ENCODE results near the gene HIF1AN. TPM values are rescaled to one million over a fixed set of nuclear protein-coding genes. Genes with fewer than 3 reads are reported as not detected.

HIF1AN gene
- total and polyA plus RNA-seq, 10 donors, result 3.0 to 48.2 (median 25.3) TPM

DNA sequence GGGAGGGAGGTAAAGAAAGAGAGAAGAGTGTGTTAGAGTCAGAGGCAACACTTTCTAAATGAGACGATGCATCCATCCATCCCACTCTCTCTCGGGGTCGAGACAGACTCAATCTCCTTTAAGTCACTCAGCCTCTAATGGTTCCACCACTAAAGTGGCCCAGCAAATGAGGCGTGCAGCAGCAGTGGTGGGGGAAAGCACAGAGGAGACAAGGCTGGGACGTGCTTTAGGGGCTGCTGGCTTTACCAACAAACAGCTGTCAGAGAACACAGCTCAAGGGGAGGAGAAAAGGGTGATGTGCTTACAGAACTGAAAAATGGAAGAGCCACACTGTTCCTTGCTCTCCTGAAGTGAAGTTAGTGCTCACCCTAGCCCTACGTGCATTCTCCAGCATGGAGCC, 11.5 kb upstream of the HIF1AN start:
- DNase-seq, result no peak
- Histone ChIP-seq H3K36me3 (peaks cover 0 to 65% (median 45%) of the 10 kb centered on the region in 6 donors), H3K27me3 (replicated peaks in 1 of 7) (peaks cover 0 to 8% (median 4%) of the 10 kb centered on the region in 7 donors), H3K4me1 (peaks cover 13 to 43% (median 30%) of the 10 kb centered on the region in 6 donors), H3K27ac (no peak overlapping the region), H3K4me3 (no peak overlapping the region), H3K9me3 (no peaks in the 10 kb centered on the region)
- intact Hi-C loops (cut with DNase I; ENCODE audit: low total_unique reads), result no loop called here
- WGBS, 5 donors, result 84 to 98% (median 90%) methylated on average over 6 of the region's 6 CpGs
- TF ChIP-seq POLR2A (IDR thresholded peaks at IDR 0.05), result no peak
- TF ChIP-seq POLR2AphosphoS5 (IDR thresholded peaks at IDR 0.05), result no peak
- TF ChIP-seq, protein P1, sequence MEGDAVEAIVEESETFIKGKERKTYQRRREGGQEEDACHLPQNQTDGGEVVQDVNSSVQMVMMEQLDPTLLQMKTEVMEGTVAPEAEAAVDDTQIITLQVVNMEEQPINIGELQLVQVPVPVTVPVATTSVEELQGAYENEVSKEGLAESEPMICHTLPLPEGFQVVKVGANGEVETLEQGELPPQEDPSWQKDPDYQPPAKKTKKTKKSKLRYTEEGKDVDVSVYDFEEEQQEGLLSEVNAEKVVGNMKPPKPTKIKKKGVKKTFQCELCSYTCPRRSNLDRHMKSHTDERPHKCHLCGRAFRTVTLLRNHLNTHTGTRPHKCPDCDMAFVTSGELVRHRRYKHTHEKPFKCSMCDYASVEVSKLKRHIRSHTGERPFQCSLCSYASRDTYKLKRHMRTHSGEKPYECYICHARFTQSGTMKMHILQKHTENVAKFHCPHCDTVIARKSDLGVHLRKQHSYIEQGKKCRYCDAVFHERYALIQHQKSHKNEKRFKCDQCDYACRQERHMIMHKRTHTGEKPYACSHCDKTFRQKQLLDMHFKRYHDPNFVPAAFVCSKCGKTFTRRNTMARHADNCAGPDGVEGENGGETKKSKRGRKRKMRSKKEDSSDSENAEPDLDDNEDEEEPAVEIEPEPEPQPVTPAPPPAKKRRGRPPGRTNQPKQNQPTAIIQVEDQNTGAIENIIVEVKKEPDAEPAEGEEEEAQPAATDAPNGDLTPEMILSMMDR (IDR thresholded peaks at IDR 0.05 in 8 of 11, conservative IDR thresholded peaks at IDR 0.05 in 3 of 11), result no peak

DNA sequence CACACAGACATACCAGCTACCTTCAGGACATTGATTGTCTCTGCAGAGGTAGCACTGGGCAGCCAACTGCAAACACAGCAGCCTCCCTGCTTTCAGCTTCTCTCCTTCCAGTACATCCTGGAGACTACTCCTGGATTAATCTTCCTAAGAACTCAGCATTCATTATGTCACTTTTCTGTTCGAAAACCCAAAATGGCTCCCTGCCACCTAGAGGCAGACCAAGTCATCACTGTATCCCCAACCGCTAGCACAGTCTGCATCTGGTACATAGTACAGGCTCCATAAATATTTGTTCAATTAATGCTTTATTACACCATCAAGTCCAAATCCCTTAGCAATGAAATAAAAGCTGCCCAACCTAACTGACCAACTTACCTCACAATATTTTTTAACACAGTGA, 11.1 kb upstream of the HIF1AN start:
- H3K9me3 ChIP-seq, result no peaks in the 10 kb centered on the region
- 91 to 96% (median 93%) methylated on average over 2 of the region's 2 CpGs for WGBS, 5 donors
- TF ChIP-seq, protein P1 (IDR thresholded peaks at IDR 0.05 in 8 of 11, conservative IDR thresholded peaks at IDR 0.05 in 3 of 11), result no peak
- no peak for TF ChIP-seq POLR2A (IDR thresholded peaks at IDR 0.05)
- no peak for TF ChIP-seq POLR2AphosphoS5 (IDR thresholded peaks at IDR 0.05)

DNA sequence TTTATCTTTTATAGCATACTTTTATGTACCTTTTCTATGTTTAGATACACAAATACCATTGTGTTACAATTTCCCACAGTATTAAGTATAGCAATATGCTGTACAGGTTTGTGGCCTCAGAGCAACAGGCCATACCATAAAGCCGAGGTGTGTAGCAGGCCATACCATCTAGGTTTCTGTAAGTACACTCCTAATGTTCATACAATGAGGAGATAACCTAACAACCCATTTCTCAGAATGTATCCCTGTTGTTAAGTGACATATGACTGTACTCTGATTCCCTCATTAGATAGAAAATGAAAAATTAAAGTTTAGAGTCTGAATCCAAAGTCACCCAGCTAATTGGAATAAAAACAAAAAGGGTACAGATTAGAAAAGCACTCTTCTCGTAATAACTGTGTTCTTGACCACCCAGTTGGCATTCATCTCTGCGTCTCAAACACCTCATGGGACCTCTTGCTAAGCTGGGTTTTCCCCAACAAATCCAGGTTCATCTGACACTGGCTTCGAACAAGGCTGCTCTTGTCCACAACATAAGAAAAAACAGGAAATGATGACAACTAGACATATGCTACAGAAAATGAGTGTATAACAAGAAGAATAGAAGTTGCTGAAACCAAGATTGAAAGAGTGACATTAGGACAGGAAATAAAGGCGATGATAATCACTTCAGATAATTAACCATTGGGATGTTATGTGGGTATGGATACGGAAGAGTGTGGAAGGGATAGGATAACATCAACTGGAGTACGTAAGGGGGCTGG, 7.4 kb upstream of the HIF1AN start:
- no peaks in the 10 kb centered on the region for H3K27me3 ChIP-seq (replicated peaks in 1 of 7)
- peak overlapping the region in 4 of 8 donors; percentile 6 to 88 (median 86) for H3K27ac ChIP-seq
- no peak for DNase-seq
- TF ChIP-seq POLR2AphosphoS5 (IDR thresholded peaks at IDR 0.05) (no peak), POLR2A (IDR thresholded peaks at IDR 0.05) (no peak)
- peaks cover 15 to 42% (median 30%) of the 10 kb centered on the region in 6 donors for H3K4me1 ChIP-seq
- intact Hi-C loops (cut with DNase I; ENCODE audit: low total_unique reads), result no loop called here
- peak overlapping the region; percentile 80 to 98 (median 86) for H3K4me3 ChIP-seq
- H3K9me3 ChIP-seq, result no peaks in the 10 kb centered on the region
- H3K36me3 ChIP-seq, result peaks cover 0 to 42% (median 38%) of the 10 kb centered on the region in 6 donors
- WGBS, 5 donors, result 37 to 53% (median 45%) methylated on average over 7 of the region's 7 CpGs

More for the DNA sequence above, 11.1 kb upstream of the HIF1AN start:
- DNase-seq, result no peak
- H3K4me1 ChIP-seq, result peaks cover 13 to 39% (median 26%) of the 10 kb centered on the region in 6 donors
- no peak overlapping the region for H3K4me3 ChIP-seq
- peaks cover 0 to 65% (median 45%) of the 10 kb centered on the region in 6 donors for H3K36me3 ChIP-seq
- intact Hi-C loops (cut with DNase I; ENCODE audit: low total_unique reads), result no loop called here
- H3K27ac ChIP-seq, result no peak overlapping the region
- peaks cover 0 to 4% (median 2%) of the 10 kb centered on the region in 7 donors for H3K27me3 ChIP-seq (replicated peaks in 1 of 7)

DNA sequence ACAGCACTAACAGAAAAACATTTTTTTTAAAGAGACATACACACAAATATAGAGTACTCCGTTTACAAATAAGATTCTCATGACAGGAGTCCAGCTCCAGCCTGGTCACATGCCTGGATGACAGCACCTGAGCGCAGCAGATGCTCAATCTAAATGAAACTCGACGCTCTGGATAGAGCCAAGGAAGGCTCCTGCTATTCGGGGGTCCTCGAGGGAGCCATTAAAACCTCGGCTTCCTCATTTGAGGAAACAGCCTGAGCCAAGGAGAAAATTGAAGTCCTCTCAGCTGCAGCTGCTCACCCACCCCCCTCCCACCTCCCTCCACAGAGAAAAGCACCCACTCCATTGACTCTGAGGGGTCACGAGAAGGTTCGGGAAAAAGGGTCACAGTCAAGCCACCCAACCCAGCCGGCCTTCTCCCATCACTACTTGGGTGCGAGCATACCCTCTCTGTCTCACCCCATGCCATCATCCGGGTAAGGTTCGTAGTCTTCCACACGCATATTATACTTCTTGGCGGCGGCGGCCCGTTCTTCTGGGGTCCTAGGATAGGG, 6.7 kb upstream of the HIF1AN start:
- H3K4me3 ChIP-seq, result peak overlapping the region; percentile 80 to 98 (median 86)
- H3K27me3 ChIP-seq (replicated peaks in 1 of 7), result no peaks in the 10 kb centered on the region
- H3K27ac ChIP-seq, result peak overlapping the region in 7 of 8 donors; percentile 68 to 88 (median 85)
- H3K4me1 ChIP-seq, result peaks cover 15 to 42% (median 30%) of the 10 kb centered on the region in 6 donors
- intact Hi-C loops (cut with DNase I; ENCODE audit: low total_unique reads), result no loop called here
- no peak for DNase-seq
- no peaks in the 10 kb centered on the region for H3K9me3 ChIP-seq
- H3K36me3 ChIP-seq, result peaks cover 0 to 35% (median 31%) of the 10 kb centered on the region in 6 donors
- TF ChIP-seq POLR2AphosphoS5 (IDR thresholded peaks at IDR 0.05) (no peak), POLR2A (IDR thresholded peaks at IDR 0.05) (no peak)
- TF ChIP-seq, protein P1 (IDR thresholded peaks at IDR 0.05 in 8 of 11, conservative IDR thresholded peaks at IDR 0.05 in 3 of 11), result no peak
- 0 to 1% (median 1%) methylated on average over 18 of the region's 18 CpGs for WGBS, 5 donors
